Stimulated activated naive CD8-positive, alpha-beta T cell treated with anti-CD3 and anti-CD28 coated beads, Interleukin-15, amount 100 ng/mL, for 72 hours (primary cell): ENCODE results near the gene MARK2.
"Not testable (repeated sequence)": the region's sequence is repeated elsewhere in the genome, so short reads cannot be mapped to it uniquely, and the experiment has no call there.

Experiments used
- ATAC-seq: fragments of 150-1000 bp; cut with Tn5 transposase; 2 replicates; pipeline ENCODE4 v1.10.0; 2021; ENCODE audit warnings: mild to moderate bottlenecking, moderate library complexity
- DNase-seq, 2 donors: peaks; one replicate each; pipeline ENCODE4 v3.0.0; 2021 to 2022
- H3K27ac Mint-ChIP-seq, 2 donors: one replicate each; pipeline ENCODE4 v1.8.0; 2022; ENCODE audit warnings: mild to moderate bottlenecking in 2 of 2, mixed read lengths in 2 of 2, moderate library complexity in 2 of 2
- H3K27me3 Mint-ChIP-seq: one replicate; pipeline ENCODE4 v1.8.0; 2022; ENCODE audit warnings: mixed read lengths
- H3K4me1 Mint-ChIP-seq: one replicate; pipeline ENCODE4 v1.8.0; 2022; ENCODE audit warnings: mild to moderate bottlenecking, mixed read lengths
- H3K4me3 Mint-ChIP-seq, 2 donors: one replicate each; pipeline ENCODE4 v1.8.0; 2022; ENCODE audit warnings: mild to moderate bottlenecking in 2 of 2, mixed read lengths in 2 of 2, moderate library complexity in 1 of 2
- H3K9me3 Mint-ChIP-seq, 2 donors: one replicate each; pipeline ENCODE4 v1.8.0; 2022; ENCODE audit warnings: mixed read lengths in 2 of 2

MARK2 gene

GRCh38 chr11:63838678-63839507 lies at the start of gene MARK2:
Gene MARK2, plus strand, starts transcription at chr11:63839110. Its CDS starts 397 bp downstream, at chr11:63839507.
- DNase-seq (peak; percentile 100), ATAC-seq (peak; percentile 89)
- H3K27ac Mint-ChIP-seq = peak within 1 kb of the TSS; percentile 97 to 99
- no peaks in the 10 kb centered on the region for H3K27me3 Mint-ChIP-seq
- peaks cover 54% of the 10 kb centered on the region for H3K4me1 Mint-ChIP-seq
- H3K9me3 Mint-ChIP-seq = no peaks in the 10 kb centered on the region
- H3K4me3 Mint-ChIP-seq = peak within 1 kb of the TSS; percentile 92 to 96

- Mint-ChIP-seq H3K27me3 (peaks cover 8% of the 10 kb centered on the region), H3K4me3 (no peak overlapping the region), H3K9me3 (peaks cover 6 to 10% of the 10 kb centered on the region in 2 donors), H3K4me1 (no peaks in the 10 kb centered on the region), H3K27ac (no peak overlapping the region)
- ATAC-seq = no peak
- DNase-seq = no peak
Measured at GRCh38 chr11:63791495-63792167, 47.3 kb upstream of the MARK2 start.

- DNase-seq (no peak), ATAC-seq (no peak)
- no peak overlapping the region for H3K4me3 Mint-ChIP-seq
- no peaks in the 10 kb centered on the region for H3K4me1 Mint-ChIP-seq
- peaks cover 6 to 10% of the 10 kb centered on the region in 2 donors for H3K9me3 Mint-ChIP-seq
- no peak overlapping the region for H3K27ac Mint-ChIP-seq
- H3K27me3 Mint-ChIP-seq = peaks cover 14% of the 10 kb centered on the region
Measured at GRCh38 chr11:63793161-63793560, 45.7 kb upstream of the MARK2 start.

GRCh38 chr11:63795066-63795465 lies 43.8 kb upstream of the MARK2 start:
- DNase-seq (no peak), ATAC-seq (no peak)
- Mint-ChIP-seq H3K27me3 (peaks cover 14% of the 10 kb centered on the region), H3K4me3 (no peak overlapping the region), H3K4me1 (no peaks in the 10 kb centered on the region), H3K9me3 (peaks cover 6 to 10% of the 10 kb centered on the region in 2 donors), H3K27ac (peak overlapping the region in 1 of 2 donors; percentile 15)

GRCh38 chr11:63800921-63801320 lies 38.0 kb upstream of the MARK2 start:
- Mint-ChIP-seq H3K9me3 (no peaks in the 10 kb centered on the region), H3K27ac (peak overlapping the region in 1 of 2 donors; percentile 61), H3K4me1 (no peaks in the 10 kb centered on the region), H3K27me3 (peaks cover 14% of the 10 kb centered on the region), H3K4me3 (no peak overlapping the region)
- DNase-seq (no peak), ATAC-seq (no peak)

- no peak overlapping the region for H3K4me3 Mint-ChIP-seq
- no peaks in the 10 kb centered on the region for H3K4me1 Mint-ChIP-seq
- H3K27me3 Mint-ChIP-seq = no peaks in the 10 kb centered on the region
- H3K9me3 Mint-ChIP-seq = no peaks in the 10 kb centered on the region
- H3K27ac Mint-ChIP-seq = no peak overlapping the region
- DNase-seq = no peak
- peak; percentile 33 for ATAC-seq
Measured at GRCh38 chr11:63802637-63803414, 36.1 kb upstream of the MARK2 start.

GRCh38 chr11:63804259-63804658 lies 34.7 kb upstream of the MARK2 start:
- H3K4me1 Mint-ChIP-seq = no peaks in the 10 kb centered on the region
- no peaks in the 10 kb centered on the region for H3K9me3 Mint-ChIP-seq
- DNase-seq = no peak
- no peak overlapping the region for H3K4me3 Mint-ChIP-seq
- ATAC-seq = no peak
- H3K27me3 Mint-ChIP-seq = no peaks in the 10 kb centered on the region
- no peak overlapping the region for H3K27ac Mint-ChIP-seq

GRCh38 chr11:63805844-63806415 lies 33.0 kb upstream of the MARK2 start:
- H3K9me3 Mint-ChIP-seq = no peaks in the 10 kb centered on the region
- H3K4me3 Mint-ChIP-seq = no peak overlapping the region
- H3K4me1 Mint-ChIP-seq = no peaks in the 10 kb centered on the region
- DNase-seq (no peak), ATAC-seq (no peak)
- no peak overlapping the region for H3K27ac Mint-ChIP-seq
- H3K27me3 Mint-ChIP-seq = no peaks in the 10 kb centered on the region

- H3K27me3 Mint-ChIP-seq = peaks cover 18% of the 10 kb centered on the region
- H3K9me3 Mint-ChIP-seq = not testable (repeated sequence)
- H3K4me1 Mint-ChIP-seq = peaks cover 28% of the 10 kb centered on the region
Measured at GRCh38 chr11:63810383-63810782, 28.5 kb upstream of the MARK2 start.

GRCh38 chr11:63811522-63811921 lies 27.4 kb upstream of the MARK2 start:
- DNase-seq (no peak), ATAC-seq (no peak)
- peaks cover 18% of the 10 kb centered on the region for H3K27me3 Mint-ChIP-seq
- H3K4me1 Mint-ChIP-seq = peaks cover 36% of the 10 kb centered on the region
- no peaks in the 10 kb centered on the region for H3K9me3 Mint-ChIP-seq
- no peak overlapping the region for H3K27ac Mint-ChIP-seq
- H3K4me3 Mint-ChIP-seq = no peak overlapping the region

More at GRCh38 chr11:63810383-63810782, 28.5 kb upstream of the MARK2 start:
- not testable (repeated sequence) for H3K27ac Mint-ChIP-seq, ATAC-seq, H3K4me3 Mint-ChIP-seq, DNase-seq

- Mint-ChIP-seq H3K9me3 (no peaks in the 10 kb centered on the region), H3K27ac (peak within 1 kb of the TSS; percentile 57 to 79), H3K4me3 (peak within 1 kb of the TSS; percentile 83 to 84), H3K4me1 (peaks cover 36% of the 10 kb centered on the region), H3K27me3 (peaks cover 18% of the 10 kb centered on the region)
- ATAC-seq (peak; percentile 90), DNase-seq (peak; percentile 72 to 74)
Measured at GRCh38 chr11:63813035-63813562, 25.8 kb upstream of the MARK2 start, which contains the start of gene SPINDOC. Gene SPINDOC, plus strand, starts transcription at chr11:63813456. Its CDS starts 231 bp downstream, at chr11:63813687.

- H3K27ac Mint-ChIP-seq = peak overlapping the region; percentile 57 to 79
- H3K9me3 Mint-ChIP-seq = no peaks in the 10 kb centered on the region
Measured at GRCh38 chr11:63813563-63814382, 25.1 kb upstream of the MARK2 start.

GRCh38 chr11:63814383-63814736 lies 24.6 kb upstream of the MARK2 start:
- Mint-ChIP-seq H3K27ac (peak overlapping the region in 1 of 2 donors; percentile 79), H3K9me3 (no peaks in the 10 kb centered on the region), H3K4me3 (peak overlapping the region; percentile 83 to 84), H3K4me1 (peaks cover 36% of the 10 kb centered on the region), H3K27me3 (peaks cover 18% of the 10 kb centered on the region)
- DNase-seq (no peak), ATAC-seq (no peak)

More at GRCh38 chr11:63813563-63814382, 25.1 kb upstream of the MARK2 start:
- peak; percentile 30 to 44 for DNase-seq
- ATAC-seq = peak; percentile 67
- H3K27me3 Mint-ChIP-seq = peaks cover 18% of the 10 kb centered on the region
- peaks cover 36% of the 10 kb centered on the region for H3K4me1 Mint-ChIP-seq
- H3K4me3 Mint-ChIP-seq = peak overlapping the region; percentile 83 to 84

- H3K4me1 Mint-ChIP-seq = peaks cover 36% of the 10 kb centered on the region
- H3K27ac Mint-ChIP-seq = peak overlapping the region in 1 of 2 donors; percentile 57
Measured at GRCh38 chr11:63816166-63816565, 22.7 kb upstream of the MARK2 start.

More at GRCh38 chr11:63816166-63816565, 22.7 kb upstream of the MARK2 start:
- Mint-ChIP-seq H3K4me3 (no peak overlapping the region), H3K27me3 (peaks cover 16% of the 10 kb centered on the region), H3K9me3 (no peaks in the 10 kb centered on the region)
- no peak for DNase-seq
- no peak for ATAC-seq
